GM10266 (cell line): ENCODE measurements around the gene STRBP.

ENCODE experiments used
- DNase-seq: peaks from one replicate; pipeline ENCODE4 v3.0.0; 2012; ENCODE audit errors: extremely low spot score
- TF ChIP-seq, protein P1 (sequence below): IDR thresholded peaks from 2 replicates; pipeline ENCODE4 v1.5.1; 2012; ENCODE audit warnings: mild to moderate bottlenecking, low read depth; ENCODE audit not compliant: control insufficient read depth, insufficient read depth; ENCODE audit errors: missing control alignments

STRBP gene

DNA sequence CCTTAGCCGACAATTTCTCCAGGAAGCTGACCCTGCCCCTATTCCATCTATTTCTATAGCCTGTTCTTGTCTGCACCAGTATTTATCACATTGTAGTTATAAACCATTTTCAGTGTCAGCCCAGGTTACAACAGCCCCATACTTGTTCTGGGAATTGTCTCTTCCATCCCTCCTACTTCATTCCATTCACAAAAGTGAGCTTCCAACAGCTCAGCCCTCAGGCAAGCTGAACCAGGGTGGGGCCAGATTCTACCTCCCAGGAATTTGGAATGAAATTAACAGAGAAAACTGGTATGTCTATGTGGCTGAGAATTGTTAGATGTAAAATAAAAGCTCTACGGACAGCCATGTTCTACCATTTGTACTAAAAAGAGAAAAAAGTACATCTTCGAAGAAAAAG, 36.1 kb downstream of the STRBP start:
- TF ChIP-seq, protein P1, sequence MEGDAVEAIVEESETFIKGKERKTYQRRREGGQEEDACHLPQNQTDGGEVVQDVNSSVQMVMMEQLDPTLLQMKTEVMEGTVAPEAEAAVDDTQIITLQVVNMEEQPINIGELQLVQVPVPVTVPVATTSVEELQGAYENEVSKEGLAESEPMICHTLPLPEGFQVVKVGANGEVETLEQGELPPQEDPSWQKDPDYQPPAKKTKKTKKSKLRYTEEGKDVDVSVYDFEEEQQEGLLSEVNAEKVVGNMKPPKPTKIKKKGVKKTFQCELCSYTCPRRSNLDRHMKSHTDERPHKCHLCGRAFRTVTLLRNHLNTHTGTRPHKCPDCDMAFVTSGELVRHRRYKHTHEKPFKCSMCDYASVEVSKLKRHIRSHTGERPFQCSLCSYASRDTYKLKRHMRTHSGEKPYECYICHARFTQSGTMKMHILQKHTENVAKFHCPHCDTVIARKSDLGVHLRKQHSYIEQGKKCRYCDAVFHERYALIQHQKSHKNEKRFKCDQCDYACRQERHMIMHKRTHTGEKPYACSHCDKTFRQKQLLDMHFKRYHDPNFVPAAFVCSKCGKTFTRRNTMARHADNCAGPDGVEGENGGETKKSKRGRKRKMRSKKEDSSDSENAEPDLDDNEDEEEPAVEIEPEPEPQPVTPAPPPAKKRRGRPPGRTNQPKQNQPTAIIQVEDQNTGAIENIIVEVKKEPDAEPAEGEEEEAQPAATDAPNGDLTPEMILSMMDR = no peak
- DNase-seq = no peak

DNA sequence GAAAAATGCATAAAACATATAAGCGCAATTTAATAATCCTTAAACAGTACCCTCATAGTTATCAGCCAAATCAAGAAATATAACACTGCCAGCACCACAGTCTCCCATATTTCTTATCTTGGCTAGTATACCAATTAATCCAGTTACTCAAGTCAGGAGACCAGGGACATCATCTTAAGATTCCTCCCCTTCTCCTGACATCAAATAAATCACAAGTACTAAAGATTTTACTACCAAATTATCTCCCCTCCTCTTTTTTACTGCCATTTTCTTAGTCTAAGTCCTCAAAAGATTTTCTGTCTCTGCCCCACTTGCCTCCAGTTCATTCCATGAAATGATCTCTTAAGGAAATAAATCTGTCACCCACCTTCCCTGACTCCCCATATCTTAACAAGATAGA, 37.0 kb downstream of the STRBP start:
- no peak for DNase-seq
- TF ChIP-seq, protein P1 = no peak

DNA sequence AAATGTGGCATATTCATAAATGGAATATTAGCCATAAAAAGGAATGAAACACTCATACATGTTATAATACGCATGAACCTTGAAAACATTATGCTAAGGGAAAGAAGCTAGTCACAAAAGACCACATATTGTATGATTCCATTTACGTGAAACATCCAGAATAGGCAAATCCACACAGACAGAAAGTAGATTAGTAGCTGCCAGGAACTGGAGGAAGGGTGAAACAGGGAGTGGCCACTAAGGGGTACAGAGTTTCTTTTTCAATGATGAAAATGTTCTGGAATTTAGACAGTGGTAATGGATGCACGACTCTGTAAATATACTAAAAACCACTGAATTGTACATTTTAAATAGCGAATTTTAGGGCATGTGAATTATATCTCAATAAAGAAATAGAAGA, 39.4 kb downstream of the STRBP start:
- TF ChIP-seq, protein P1 = no peak
- DNase-seq = no peak

DNA sequence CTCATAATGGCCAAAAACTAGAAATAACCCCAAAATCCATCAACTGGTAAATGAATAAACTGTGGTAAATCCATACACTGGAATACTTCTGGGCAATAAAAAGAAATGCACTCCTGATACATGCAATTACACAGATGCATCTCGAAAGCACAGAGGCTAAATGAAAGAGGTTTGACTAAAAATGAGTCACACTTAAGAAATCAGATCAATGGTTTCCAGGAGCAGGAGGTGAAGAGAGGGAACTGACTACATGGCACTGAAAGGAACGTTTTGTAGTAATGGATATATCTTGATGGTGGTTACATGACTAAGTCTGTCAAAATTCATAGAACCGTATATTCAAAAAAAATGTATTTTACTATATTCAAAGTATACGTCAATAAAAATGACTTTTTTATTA, 42.4 kb downstream of the STRBP start:
- no peak for DNase-seq
- TF ChIP-seq, protein P1 = no peak

DNA sequence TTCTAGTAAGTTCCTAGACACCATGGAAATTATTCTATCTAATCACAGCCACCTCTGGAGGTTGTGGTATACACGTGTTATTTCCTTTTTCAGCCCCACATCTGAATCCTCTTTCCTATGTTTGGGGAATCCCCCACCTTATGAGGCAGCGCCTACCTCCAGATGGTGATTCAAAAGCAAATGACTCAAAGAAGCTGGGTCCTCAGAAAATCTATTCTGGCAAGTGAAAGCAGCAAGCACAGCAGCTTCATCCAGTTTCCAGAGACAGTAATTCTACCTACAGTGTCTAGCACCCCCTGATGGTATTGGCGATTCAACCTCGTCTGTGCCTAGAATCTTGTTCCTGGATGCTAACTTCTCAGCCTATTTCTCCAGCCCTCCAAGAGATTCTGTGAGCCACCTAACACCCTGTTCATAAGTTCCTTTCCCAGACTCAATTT, 43.0 kb downstream of the STRBP start:
- DNase-seq = peak; percentile 75
- TF ChIP-seq, protein P1 = peak; percentile 77

DNA sequence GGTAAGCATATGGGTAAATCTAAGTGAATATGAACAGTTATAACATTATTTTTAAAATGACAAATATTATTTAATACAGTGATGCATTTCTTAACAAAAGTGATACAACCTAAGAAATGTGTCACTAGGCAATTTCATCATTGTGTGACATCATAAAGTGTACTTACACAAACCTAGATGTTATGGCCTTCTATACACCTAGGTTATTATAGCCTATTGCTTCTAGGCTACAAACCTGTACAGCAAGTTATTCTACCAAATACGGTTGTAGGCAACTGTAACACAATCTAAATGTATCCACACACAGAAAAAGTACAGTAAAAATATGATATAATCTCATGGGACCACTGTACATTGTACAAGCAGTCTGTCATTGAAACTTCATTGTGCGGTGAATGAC, 48.3 kb downstream of the STRBP start:
- TF ChIP-seq, protein P1 = no peak

DNA sequence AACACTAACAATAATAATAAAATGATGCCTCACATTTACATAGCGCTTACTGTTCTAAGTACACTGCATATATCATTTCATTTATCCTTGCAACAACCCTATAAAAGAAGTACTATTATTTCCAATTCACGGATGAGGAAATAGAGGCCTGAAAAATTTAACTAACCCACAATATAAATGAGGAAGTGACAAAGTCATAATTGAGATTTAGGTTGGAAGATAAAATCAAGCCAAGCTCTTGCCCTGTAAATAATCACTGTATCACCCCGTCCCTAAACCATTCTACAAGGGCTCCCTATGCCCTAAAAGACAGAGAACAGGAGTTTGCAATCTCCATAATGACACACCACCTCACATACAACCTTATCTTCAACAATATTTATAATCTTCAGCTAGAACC, 49.6 kb downstream of the STRBP start:
- TF ChIP-seq, protein P1 = no peak
- no peak for DNase-seq

More for the DNA sequence above, 48.3 kb downstream of the STRBP start:
- DNase-seq = no peak
